Retinal pigment epithelial cell (primary cell): Measurements from ENCODE around the gene PLEK2.

Source experiments
- DNase-seq: peaks from one replicate; pipeline ENCODE4 v3.0.0-alpha.2; 2010; ENCODE audit warnings: low read depth
- H3K4me3 ChIP-seq: 2 replicates; pipeline ENCODE4 v1.5.1; 2011; ENCODE audit warnings: mild to moderate bottlenecking, low read length, control low read depth, moderate library complexity
- TF ChIP-seq, protein P1 (sequence below): conservative IDR thresholded peaks from 2 replicates; pipeline ENCODE4 v1.5.1; 2011; ENCODE audit warnings: low read depth, low read length, control low read depth, inconsistent platforms

The PLEK2 gene

DNA sequence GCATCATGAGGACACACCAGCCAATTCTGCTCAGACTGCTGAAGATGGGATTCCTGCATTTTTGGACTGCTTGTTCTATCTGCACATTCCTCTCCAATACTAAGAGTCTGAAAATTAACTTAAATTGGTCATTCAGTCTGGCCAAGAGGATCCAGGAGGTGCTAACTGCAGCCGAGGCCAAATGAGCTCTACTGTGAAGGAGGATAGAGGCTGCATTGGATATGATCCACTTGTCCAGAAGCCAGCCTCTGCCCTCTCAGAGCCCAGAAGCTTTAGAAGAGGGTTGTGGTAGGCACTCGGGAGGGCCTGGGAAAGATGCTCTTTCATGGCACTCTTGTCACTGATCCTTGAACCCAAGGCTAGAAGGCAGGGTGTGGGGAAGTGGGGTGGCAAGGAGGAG is 37.1 kb upstream of the PLEK2 start:
- TF ChIP-seq, protein P1, sequence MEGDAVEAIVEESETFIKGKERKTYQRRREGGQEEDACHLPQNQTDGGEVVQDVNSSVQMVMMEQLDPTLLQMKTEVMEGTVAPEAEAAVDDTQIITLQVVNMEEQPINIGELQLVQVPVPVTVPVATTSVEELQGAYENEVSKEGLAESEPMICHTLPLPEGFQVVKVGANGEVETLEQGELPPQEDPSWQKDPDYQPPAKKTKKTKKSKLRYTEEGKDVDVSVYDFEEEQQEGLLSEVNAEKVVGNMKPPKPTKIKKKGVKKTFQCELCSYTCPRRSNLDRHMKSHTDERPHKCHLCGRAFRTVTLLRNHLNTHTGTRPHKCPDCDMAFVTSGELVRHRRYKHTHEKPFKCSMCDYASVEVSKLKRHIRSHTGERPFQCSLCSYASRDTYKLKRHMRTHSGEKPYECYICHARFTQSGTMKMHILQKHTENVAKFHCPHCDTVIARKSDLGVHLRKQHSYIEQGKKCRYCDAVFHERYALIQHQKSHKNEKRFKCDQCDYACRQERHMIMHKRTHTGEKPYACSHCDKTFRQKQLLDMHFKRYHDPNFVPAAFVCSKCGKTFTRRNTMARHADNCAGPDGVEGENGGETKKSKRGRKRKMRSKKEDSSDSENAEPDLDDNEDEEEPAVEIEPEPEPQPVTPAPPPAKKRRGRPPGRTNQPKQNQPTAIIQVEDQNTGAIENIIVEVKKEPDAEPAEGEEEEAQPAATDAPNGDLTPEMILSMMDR, result no peak
- no peak overlapping the region for H3K4me3 ChIP-seq
- no peak for DNase-seq

DNA sequence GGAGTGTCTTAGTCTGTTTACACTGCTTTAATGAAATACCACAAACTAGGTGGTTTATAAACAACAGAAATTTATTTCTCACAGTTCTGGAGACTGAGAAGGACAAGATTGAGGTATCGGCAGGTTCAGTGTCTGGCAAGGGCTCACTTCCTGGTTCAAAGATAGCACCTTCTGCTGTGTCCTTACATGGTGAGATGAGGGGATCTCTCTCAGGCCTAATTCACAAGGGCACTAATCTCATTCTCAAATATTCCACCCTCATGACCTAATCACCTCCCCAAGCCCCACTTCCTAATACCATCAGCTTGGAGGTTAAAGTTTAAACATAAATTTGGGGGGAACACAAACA is 35.0 kb upstream of the PLEK2 start:
- no peak for DNase-seq
- H3K4me3 ChIP-seq, result no peak overlapping the region
- TF ChIP-seq, protein P1, result no peak

DNA sequence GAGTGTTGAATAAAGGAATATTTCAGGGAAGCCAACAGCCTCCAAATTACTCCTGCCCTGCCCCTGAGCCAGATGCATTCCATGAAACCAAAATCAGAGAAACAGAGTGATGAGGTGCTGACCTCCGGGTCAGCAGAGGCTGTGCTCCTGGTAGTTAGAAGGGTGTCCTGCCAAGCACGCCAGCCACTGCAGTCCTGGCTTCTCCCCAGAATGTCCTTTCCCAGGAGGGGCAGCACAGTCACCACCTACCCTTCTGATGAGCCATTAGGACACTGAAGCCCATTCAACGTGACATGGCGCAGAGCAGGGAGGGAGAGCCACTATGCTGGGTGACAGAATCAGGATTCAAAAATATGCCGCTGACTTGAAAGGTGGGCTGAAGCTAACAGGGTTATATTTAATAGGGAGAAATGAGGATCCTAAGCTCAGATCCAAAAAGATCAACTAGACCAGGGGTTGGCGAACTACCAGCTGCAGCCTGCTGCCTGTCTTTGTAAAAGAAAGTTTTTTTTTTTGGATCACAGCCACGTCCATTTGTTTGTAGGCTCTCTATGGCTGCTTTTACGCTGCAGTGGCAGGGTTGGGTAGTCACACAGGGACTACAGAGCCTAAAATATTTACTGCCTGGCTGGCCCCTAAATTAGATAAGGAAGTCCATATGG is 34.5 kb upstream of the PLEK2 start:
- no peak overlapping the region for H3K4me3 ChIP-seq

DNA sequence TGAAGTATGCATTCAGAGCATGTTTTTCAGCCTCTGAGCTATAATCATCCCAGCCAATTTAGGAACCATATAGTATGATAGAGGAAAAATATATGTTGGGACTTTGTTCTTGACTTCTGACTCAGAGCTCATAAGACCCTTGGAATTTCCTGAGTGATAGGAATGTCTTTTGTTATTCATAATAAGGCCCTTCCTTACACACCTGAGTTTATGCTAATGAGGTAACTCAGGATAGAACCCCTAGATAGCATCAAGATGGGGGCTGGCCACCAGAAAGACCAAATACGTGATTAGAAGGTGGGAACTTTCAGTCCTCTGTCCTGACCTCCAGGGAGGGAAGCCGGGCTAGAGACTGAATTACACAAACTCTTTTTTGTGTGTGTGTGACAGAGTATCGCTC is 32.4 kb upstream of the PLEK2 start:
- no peak for DNase-seq
- TF ChIP-seq, protein P1, result no peak
- H3K4me3 ChIP-seq, result no peak overlapping the region

More for the DNA sequence above, 34.5 kb upstream of the PLEK2 start:
- no peak for DNase-seq
- TF ChIP-seq, protein P1, result no peak

DNA sequence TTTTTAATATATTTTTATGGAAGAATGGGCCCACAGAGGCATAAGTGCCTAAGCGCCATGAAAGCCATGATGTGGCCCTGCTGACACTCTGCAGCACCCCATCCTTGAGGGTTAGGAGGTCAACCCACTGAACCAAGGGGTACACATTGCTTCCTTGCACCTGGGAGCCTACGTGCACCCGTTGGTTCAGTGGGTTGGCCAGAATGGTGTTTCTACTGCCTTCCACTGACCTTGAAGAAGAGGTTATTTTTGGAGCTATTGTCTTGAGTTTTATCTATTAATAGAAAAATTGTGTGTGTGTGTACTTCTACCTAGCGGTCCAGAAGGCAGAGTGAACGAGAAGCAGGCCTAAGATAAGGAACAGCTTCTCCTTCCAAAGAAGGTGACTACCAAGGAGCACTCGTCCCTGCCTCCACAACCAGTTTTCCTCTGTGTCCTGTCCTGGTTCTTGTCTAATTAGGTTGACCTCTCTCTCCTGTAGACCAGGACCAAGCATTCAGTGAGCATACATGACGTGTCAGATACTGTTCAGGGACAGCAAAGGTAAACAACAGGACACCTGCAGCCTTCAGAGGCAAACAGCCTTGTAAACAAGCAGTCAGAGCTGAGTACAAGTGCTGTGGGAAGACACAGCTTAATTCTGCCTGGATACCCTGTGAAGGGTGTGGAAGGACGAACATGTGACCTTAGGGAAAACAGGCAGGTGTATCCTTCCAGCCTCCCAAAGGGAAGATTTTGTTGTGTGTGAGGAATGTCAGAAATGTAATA is 30.4 kb upstream of the PLEK2 start:
- TF ChIP-seq, protein P1, result no peak
- H3K4me3 ChIP-seq, result no peak overlapping the region
- DNase-seq, result no peak

DNA sequence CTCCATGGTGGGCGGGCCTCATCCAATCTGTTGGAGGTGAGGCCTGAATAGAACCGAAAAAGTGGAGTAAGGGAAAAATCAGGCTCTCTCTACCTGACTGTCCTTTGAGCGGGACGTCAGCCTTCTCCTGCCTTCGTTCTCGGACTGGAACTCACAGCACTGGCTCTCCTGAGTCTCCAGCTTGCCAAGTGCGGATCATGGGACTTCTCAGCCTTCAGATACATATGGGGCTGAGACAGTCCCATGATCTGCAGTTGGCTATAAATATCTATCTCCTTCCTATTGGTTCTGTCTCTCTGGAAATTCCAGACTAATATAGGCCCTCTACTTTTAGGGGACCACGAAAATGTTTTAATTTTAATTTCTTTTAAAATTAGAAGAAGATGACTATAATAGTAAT is 29.7 kb upstream of the PLEK2 start:
- TF ChIP-seq, protein P1, result no peak

DNA sequence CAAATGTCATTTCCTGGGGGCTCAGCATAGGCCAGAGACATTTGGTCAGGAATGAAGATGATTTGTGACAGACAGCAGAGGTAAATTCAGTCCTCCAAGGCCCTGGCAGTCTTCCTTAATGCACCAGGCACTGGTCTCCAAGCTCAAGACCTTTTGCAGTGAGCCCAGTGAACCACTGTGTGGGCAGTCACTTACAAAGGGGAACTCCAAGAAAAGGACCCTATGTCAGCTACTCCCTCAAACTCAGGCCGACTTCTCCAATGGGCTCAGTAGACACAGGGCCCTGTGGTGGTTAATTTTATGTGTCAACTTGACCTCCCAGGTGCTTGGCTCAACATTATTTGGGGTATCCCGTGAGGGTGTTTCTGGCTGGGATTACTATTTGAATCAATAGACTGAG is 29.3 kb upstream of the PLEK2 start:
- no peak overlapping the region for H3K4me3 ChIP-seq
- TF ChIP-seq, protein P1, result no peak
- no peak for DNase-seq

More for the DNA sequence above, 29.7 kb upstream of the PLEK2 start:
- DNase-seq, result no peak
- H3K4me3 ChIP-seq, result no peak overlapping the region
